Measurements from ENCODE around the gene TAAR8.

DNA sequence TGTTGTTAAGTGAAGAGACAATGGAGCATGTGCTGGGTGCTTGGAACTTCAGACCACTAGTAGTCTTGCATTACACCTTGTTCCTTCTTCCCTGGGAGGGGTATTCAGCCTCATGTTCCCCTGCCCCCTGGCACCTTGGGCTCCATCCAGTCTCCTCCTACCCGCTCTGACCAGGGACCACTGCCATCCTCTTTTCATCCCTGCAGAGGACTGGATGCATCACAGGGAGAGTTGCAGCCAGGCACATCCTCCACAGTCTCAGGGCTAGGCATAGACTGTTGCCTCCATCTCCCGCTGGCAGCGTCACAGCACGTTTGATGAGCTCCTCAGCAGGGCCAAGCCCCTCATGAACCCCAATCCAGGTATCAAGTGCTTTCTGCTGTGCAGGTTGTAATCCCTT is 1.3 kb upstream of the TAAR8 start:
- TF ChIP-seq EZH2phosphoT487 (IDR thresholded peaks at IDR 0.05; ENCODE audit: insufficient read depth, low read depth) (no peak), EZH2 (IDR thresholded peaks at IDR 0.05; ENCODE audit: insufficient read depth, poor library complexity, severe bottlenecking) (no peak)
